ENCODE results near the gene CD300LG.

DNA sequence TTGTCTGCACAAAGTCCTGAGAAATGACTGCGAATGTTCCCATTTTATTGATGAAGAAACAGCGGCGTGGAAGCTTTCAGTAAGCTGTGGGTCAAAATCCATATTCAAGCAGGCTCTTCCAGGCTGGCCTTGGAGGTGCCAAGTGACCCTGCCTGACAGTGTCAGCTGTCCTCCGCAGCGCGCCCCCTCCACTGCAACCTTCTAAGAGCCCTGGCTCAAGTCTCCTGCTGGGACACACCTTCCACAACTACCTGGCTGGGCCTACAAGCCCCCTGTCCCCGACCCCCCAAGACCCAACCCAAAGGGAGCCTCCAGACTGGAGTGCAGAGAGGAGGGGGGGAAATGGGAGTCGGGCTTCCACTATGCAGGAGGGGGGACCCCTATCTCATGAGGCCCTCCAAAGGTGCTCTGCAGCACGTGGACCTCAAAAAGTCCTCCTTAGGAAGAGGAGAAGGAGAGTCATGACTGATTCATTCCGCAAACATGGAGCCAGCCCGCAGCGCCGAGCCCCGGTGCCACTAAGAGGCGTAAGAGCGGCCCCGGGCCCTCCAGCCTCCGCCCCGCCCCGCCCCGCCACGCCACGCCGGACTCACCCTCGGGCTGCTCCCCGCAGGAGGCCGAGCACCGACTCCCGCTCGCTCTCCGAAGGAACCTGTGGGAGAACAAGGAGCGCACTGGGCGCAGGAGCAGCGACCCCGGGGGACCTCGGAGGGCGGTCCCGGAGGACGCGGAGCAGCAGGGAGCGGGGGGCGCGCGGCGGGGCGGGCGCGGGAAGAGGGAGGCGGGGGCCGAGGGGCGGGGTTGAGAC lies 14.6 kb upstream of the CD300LG start:
- TF ChIP-seq EP300 (IDR thresholded peaks at IDR 0.05) (no peak), POLR2A (IDR thresholded peaks at IDR 0.05) (no peak)
- TF ChIP-seq, protein P1, sequence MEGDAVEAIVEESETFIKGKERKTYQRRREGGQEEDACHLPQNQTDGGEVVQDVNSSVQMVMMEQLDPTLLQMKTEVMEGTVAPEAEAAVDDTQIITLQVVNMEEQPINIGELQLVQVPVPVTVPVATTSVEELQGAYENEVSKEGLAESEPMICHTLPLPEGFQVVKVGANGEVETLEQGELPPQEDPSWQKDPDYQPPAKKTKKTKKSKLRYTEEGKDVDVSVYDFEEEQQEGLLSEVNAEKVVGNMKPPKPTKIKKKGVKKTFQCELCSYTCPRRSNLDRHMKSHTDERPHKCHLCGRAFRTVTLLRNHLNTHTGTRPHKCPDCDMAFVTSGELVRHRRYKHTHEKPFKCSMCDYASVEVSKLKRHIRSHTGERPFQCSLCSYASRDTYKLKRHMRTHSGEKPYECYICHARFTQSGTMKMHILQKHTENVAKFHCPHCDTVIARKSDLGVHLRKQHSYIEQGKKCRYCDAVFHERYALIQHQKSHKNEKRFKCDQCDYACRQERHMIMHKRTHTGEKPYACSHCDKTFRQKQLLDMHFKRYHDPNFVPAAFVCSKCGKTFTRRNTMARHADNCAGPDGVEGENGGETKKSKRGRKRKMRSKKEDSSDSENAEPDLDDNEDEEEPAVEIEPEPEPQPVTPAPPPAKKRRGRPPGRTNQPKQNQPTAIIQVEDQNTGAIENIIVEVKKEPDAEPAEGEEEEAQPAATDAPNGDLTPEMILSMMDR (IDR thresholded peaks at IDR 0.05), result no peak

Data from ovary (tissue), 3 donors.